Body of pancreas (tissue), 4 donors: ENCODE measurements around the gene ISG20L2. TPM values are rescaled to one million over a fixed set of nuclear protein-coding genes. Genes with fewer than 3 reads are reported as not detected.

ENCODE experiments used
- ATAC-seq: fragments of 150-250 bp; one replicate; pipeline ENCODE4 v1.9.1; 2016
- DNase-seq, 4 donors: peaks; one replicate each; pipeline ENCODE4 v3.0.0-alpha.2; 2019
- H3K27ac ChIP-seq, 4 donors: fragments of 200-600 bp; sonication (generic); 1 replicate in 3 of 4; 2 replicates in 1 of 4; pipeline versions ENCODE4 v1.5.1 to v1.6.1; 2016 to 2019; ENCODE audit warnings: mild to moderate bottlenecking in 1 of 4, mixed read lengths in 1 of 4, moderate library complexity in 1 of 4
- H3K27me3 ChIP-seq, 2 donors: fragments of 200-600 bp; sonication (generic); one replicate each; pipeline ENCODE4 v1.6.0; 2016; ENCODE audit warnings: mild to moderate bottlenecking in 1 of 2
- H3K36me3 ChIP-seq, 2 donors: fragments of 200-600 bp; sonication (generic); replicated peaks in 1 of 2; 2 replicates each; pipeline ENCODE4 v1.5.1; 2016; ENCODE audit warnings: low read depth in 2 of 2; ENCODE audit not compliant: insufficient read depth in 1 of 2
- H3K4me1 ChIP-seq: fragments of 200-600 bp; sonication (generic); one replicate; pipeline ENCODE4 v1.6.0; 2016
- H3K4me3 ChIP-seq, 2 donors: fragments of 200-600 bp; sonication (generic); 1 replicate in 1 of 2; 2 replicates in 1 of 2; pipeline ENCODE4 v1.5.1; 2016 to 2019
- H3K9me3 ChIP-seq, 3 donors: fragments of 200-600 bp; sonication (generic); 1 replicate in 2 of 3; 2 replicates in 1 of 3; pipeline ENCODE4 v1.5.1; 2016
- POLR2A ChIP-seq, 3 donors: fragments of 450-650 bp; IDR thresholded peaks; one replicate each; pipeline ENCODE4 v1.6.1; 2016; ENCODE audit warnings: antibody characterized with exemption in 3 of 3, mild to moderate bottlenecking in 2 of 3
- WGBS, 2 donors: methylation state at CpG; one replicate each; pipeline ENCODE4 v1.1.5; 2017; 5-methylcytosine and 5-hydroxymethylcytosine counted together
- intact Hi-C: fragments of 100-400 bp; cut with DNase I; formaldehyde crosslinking; loops from one replicate; pipeline ENCODE4 v1.15.1; 2023
- total RNA-seq, 2 donors: library from RNA; depleted of rRNA; stranded (reverse); fragments of >200 nt; gene quantifications; one replicate each; pipeline ENCODE4 v1.1.0, GENCODE V29; 2016
- TF ChIP-seq, protein P1 (sequence below), 7 experiments: fragments of 450-650 bp in 4 of 7; fragments of 200-600 bp in 3 of 7; sonication (generic) in 3 of 7; IDR thresholded peaks; one replicate each; pipeline ENCODE4 v1.5.1; 2016 to 2019; ENCODE audit warnings: antibody characterized with exemption in 7 of 7

ISG20L2 gene
- total RNA-seq, 2 donors from 2014 or later = 11.9 to 14.3 TPM

DNA sequence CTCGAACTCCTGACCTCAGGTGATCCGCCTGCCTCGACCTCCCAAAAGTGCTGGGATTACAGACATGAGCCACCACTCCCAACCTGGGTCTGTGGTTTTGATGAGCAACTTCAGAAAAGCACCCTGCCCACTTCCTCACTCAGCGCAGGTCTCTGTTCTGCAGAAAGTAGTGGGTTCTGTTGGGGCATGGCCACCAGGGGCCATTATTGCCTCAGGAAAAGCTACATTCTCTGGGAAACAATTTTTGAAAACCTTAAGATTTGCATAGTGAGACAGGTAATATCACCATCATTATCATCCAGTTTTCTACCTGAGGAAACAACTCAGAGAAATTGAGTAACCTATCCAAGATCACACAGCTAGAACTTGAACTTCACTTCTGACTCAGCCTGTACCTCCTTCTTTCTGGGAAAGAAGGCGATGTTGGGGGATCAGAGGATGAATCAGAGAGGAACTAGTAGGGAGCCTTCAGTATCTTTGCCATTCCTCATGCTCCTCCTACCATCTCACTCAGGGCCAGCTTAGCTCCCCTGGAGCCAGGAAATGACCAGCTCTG lies 44.3 kb downstream of the ISG20L2 start:
- intact Hi-C loops = no loop called here
- ATAC-seq (no peak), DNase-seq (no peak)
- no peaks in the 10 kb centered on the region for H3K27me3 ChIP-seq
- no peaks in the 10 kb centered on the region for H3K36me3 ChIP-seq
- H3K27ac ChIP-seq = no peak overlapping the region
- TF ChIP-seq, protein P1, sequence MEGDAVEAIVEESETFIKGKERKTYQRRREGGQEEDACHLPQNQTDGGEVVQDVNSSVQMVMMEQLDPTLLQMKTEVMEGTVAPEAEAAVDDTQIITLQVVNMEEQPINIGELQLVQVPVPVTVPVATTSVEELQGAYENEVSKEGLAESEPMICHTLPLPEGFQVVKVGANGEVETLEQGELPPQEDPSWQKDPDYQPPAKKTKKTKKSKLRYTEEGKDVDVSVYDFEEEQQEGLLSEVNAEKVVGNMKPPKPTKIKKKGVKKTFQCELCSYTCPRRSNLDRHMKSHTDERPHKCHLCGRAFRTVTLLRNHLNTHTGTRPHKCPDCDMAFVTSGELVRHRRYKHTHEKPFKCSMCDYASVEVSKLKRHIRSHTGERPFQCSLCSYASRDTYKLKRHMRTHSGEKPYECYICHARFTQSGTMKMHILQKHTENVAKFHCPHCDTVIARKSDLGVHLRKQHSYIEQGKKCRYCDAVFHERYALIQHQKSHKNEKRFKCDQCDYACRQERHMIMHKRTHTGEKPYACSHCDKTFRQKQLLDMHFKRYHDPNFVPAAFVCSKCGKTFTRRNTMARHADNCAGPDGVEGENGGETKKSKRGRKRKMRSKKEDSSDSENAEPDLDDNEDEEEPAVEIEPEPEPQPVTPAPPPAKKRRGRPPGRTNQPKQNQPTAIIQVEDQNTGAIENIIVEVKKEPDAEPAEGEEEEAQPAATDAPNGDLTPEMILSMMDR (IDR thresholded peaks at IDR 0.05) = no peak
- peaks cover 1% of the 10 kb centered on the region for H3K4me1 ChIP-seq
- no peaks in the 10 kb centered on the region for H3K9me3 ChIP-seq
- 56 to 72% methylated on average over 5 of the region's 5 CpGs for WGBS, 2 donors
- no peak overlapping the region for H3K4me3 ChIP-seq

DNA sequence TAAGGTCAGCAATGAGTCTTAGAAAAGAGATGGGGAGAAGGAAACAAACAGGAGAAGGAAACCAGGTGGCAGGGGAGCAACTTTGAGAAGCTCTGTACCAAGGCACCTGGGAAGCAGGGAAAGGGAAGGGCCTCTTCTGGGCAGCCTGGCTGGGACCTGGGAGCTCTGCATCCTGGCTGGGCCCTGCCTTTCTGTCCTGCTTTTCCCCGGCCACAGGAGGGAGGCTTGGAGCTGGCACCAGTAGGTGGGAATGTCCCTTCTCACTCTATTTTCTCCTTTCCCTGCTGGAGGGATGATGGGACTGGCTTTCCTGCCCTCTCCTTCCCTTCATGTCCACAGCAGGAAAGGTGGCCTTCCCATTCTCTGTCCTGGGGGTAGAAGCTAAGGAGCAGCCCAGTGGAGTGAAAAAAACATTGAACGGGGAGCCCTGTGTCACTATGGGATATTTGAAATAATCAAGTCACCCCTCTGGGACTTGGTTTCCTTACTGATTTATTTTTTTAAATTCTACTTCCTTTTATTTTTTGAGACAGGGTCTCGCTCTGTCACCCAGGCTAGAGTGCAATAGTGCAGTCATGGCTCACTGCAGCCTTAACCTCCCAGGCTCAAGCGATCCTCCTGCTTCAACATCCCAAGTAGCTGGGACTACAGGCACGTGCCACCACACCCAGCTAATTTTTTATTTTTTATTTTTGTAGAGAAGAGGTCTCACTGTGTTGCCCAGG lies 46.2 kb downstream of the ISG20L2 start:
- TF ChIP-seq POLR2A (IDR thresholded peaks at IDR 0.05) = no peak
- TF ChIP-seq, protein P1 (IDR thresholded peaks at IDR 0.05) = no peak
- intact Hi-C loops = no loop called here
- Histone ChIP-seq H3K27ac (no peak overlapping the region), H3K27me3 (peaks cover 0 to 15% of the 10 kb centered on the region in 2 donors), H3K9me3 (no peaks in the 10 kb centered on the region), H3K36me3 (no peaks in the 10 kb centered on the region), H3K4me3 (no peak overlapping the region), H3K4me1 (peaks cover 2% of the 10 kb centered on the region)
- DNase-seq = no peak
- 54 to 62% methylated on average over 5 of the region's 5 CpGs for WGBS, 2 donors
- no peak for ATAC-seq

DNA sequence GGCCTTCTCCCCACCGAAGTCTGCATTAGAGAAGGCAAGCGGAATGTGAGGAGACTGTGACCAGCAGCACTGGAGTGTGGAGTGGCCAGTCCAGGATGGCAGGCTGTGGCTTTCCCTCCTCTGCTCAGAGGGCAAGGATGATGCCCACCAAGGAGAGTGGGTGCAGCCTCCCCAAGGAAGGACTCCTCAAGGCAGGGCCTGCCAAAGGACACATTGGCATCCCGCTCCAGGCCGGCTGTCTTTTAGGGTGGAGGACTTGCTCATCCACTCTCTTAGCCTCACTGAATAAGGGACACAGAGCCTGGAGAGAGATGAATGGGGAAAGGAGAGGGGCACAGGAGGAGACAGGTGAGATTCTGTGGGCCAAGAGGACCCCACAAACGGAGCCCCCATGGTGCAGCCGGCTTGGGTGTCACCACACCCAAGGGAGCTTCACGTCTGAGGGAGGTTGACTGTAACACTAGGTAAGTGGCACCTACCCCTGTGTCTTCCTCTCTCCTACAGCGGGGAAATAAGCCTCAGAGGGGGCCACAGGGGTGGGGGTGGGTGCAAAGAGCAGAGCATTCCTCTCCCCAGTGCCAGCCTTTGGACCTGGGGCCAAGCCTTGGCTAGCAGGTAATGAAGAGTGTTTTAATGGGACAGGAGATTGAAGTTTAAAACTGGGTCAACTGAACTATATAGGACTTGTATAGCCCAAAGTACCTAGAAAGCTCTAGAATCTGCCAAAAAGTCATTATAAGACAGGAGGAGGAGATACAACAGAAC lies 47.2 kb downstream of the ISG20L2 start:
- Histone ChIP-seq H3K9me3 (no peaks in the 10 kb centered on the region), H3K27me3 (peaks cover 5 to 22% of the 10 kb centered on the region in 2 donors), H3K4me3 (no peak overlapping the region), H3K4me1 (peaks cover 12% of the 10 kb centered on the region), H3K36me3 (no peaks in the 10 kb centered on the region), H3K27ac (no peak overlapping the region)
- ATAC-seq = no peak
- DNase-seq = no peak
- 52 to 74% methylated on average over 6 to 7 of the region's 8 CpGs for WGBS, 2 donors
- no peak for TF ChIP-seq POLR2A (IDR thresholded peaks at IDR 0.05)
- TF ChIP-seq, protein P1 (IDR thresholded peaks at IDR 0.05) = no peak
- intact Hi-C loops = no loop called here

DNA sequence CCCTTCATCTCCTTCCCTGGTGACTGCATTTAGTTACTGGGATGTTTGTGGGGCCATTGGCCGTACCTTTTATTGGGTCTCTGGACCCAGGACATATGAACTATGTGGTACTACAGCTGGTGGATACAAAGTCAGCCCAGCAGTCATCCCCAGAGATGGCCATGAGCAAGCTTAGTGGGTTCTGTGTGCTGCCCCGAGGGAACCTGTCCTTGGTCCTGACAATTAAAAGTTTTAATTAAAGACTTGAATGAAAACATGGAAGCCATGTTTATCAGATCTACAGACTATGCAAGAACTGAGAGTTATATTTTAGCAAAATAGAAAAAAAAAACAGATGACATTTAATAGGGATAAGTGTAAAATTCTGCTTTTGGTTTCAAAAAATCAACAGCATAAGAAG lies 48.5 kb downstream of the ISG20L2 start:
- TF ChIP-seq, protein P1 (IDR thresholded peaks at IDR 0.05) = no peak
- TF ChIP-seq POLR2A (IDR thresholded peaks at IDR 0.05) = no peak
- Histone ChIP-seq H3K27ac (no peak overlapping the region), H3K27me3 (peaks cover 5 to 22% of the 10 kb centered on the region in 2 donors), H3K4me3 (no peak overlapping the region), H3K9me3 (no peaks in the 10 kb centered on the region), H3K4me1 (peaks cover 15% of the 10 kb centered on the region), H3K36me3 (no peaks in the 10 kb centered on the region)
- intact Hi-C loops = no loop called here
- ATAC-seq = no peak
- DNase-seq = no peak
- 40 to 44% methylated on average over 2 of the region's 2 CpGs for WGBS, 2 donors
